Lower leg skin (tissue), 4 donors: ENCODE measurements around the gene CAMK1G. TPM values are rescaled to one million over a fixed set of nuclear protein-coding genes. Genes with fewer than 3 reads are reported as not detected.

ENCODE experiments used
- DNase-seq, 2 donors: peaks; one replicate each; pipeline ENCODE4 v3.0.0-alpha.2; 2019; ENCODE audit warnings: low spot score in 2 of 2
- H3K4me3 ChIP-seq: fragments of 200-600 bp; sonication (generic); 2 replicates; pipeline ENCODE4 v1.5.1; 2017; ENCODE audit warnings: mild to moderate bottlenecking, low read depth; ENCODE audit not compliant: poor library complexity, severe bottlenecking
- POLR2A ChIP-seq, 2 donors: fragments of 450-650 bp; IDR thresholded peaks; one replicate each; pipeline ENCODE4 v1.6.1; 2016 to 2017; ENCODE audit warnings: antibody characterized with exemption in 2 of 2, mild to moderate bottlenecking in 1 of 2, moderate library complexity in 1 of 2
- WGBS, 2 donors: methylation state at CpG; one replicate each; pipeline ENCODE4 v1.1.5; 2018; 5-methylcytosine and 5-hydroxymethylcytosine counted together
- intact Hi-C: fragments of 100-400 bp; cut with DNase I; formaldehyde crosslinking; loops from one replicate; pipeline ENCODE4 v1.15.0; 2023; ENCODE audit warnings: low total_unique reads
- total RNA-seq, 4 donors: library from RNA; depleted of rRNA; stranded (reverse); fragments of >200 nt; gene quantifications; one replicate each; pipeline ENCODE4 v1.1.0, GENCODE V29; 2016
- TF ChIP-seq, protein P1 (sequence below), 3 donors: fragments of 450-650 bp; IDR thresholded peaks; one replicate each; pipeline ENCODE4 v1.5.1; 2016; ENCODE audit warnings: antibody characterized with exemption in 3 of 3, mild to moderate bottlenecking in 3 of 3, moderate library complexity in 2 of 3

CAMK1G gene
- total RNA-seq, 4 donors from 2014 or later: 1.8 TPM; not detected in 3

DNA sequence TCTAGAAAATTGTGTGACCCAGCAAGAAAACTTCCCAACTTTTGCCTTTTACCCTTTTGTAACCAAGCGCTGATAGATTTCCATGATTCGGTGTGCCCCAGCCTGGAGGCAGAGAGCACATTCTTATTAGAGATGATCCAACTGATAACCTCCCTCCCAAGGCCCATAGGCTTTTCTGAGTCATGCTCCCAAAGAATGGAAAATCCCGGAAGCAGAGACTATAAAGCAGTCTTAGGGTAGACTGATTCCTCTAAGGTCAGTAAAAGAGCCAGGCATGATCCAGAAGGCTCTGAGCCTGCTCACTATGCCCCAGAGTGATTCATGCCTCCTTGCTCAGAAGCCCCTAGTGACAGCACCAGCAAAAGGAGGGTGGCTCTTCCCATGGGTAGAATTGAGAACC, 4.3 kb downstream of the CAMK1G start:
- no peak for TF ChIP-seq POLR2A (IDR thresholded peaks at IDR 0.05)
- TF ChIP-seq, protein P1, sequence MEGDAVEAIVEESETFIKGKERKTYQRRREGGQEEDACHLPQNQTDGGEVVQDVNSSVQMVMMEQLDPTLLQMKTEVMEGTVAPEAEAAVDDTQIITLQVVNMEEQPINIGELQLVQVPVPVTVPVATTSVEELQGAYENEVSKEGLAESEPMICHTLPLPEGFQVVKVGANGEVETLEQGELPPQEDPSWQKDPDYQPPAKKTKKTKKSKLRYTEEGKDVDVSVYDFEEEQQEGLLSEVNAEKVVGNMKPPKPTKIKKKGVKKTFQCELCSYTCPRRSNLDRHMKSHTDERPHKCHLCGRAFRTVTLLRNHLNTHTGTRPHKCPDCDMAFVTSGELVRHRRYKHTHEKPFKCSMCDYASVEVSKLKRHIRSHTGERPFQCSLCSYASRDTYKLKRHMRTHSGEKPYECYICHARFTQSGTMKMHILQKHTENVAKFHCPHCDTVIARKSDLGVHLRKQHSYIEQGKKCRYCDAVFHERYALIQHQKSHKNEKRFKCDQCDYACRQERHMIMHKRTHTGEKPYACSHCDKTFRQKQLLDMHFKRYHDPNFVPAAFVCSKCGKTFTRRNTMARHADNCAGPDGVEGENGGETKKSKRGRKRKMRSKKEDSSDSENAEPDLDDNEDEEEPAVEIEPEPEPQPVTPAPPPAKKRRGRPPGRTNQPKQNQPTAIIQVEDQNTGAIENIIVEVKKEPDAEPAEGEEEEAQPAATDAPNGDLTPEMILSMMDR (IDR thresholded peaks at IDR 0.05): no peak
- DNase-seq: no peak
- intact Hi-C loops: no loop called here
- H3K4me3 ChIP-seq: no peak overlapping the region
- WGBS, 2 donors: 60 to 62% methylated on average over 3 of the region's 3 CpGs

DNA sequence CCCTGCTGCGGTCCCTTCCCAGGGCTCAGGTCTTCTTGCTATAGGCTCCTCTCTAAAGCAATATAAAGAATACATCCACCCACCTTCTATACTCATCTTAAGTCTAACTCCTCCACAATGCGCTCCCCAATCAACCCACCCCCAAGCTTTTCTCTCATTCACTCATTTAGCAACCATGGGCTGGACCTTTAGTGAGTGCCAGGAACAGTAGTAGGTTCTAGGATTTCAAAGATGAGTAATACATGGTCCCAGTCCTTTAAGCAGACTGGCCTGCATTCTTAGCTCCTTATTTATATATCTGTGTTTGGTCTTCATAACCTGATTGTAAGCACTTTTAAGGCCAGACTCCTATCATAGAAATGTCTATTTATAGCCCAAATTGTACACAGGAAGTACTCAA, 5.9 kb downstream of the CAMK1G start:
- no peak overlapping the region for H3K4me3 ChIP-seq
- WGBS, 2 donors: 96 to 100% methylated on average over 2 of the region's 2 CpGs
- intact Hi-C loops: no loop called here
- DNase-seq: no peak
- TF ChIP-seq, protein P1 (IDR thresholded peaks at IDR 0.05): no peak
- no peak for TF ChIP-seq POLR2A (IDR thresholded peaks at IDR 0.05)

DNA sequence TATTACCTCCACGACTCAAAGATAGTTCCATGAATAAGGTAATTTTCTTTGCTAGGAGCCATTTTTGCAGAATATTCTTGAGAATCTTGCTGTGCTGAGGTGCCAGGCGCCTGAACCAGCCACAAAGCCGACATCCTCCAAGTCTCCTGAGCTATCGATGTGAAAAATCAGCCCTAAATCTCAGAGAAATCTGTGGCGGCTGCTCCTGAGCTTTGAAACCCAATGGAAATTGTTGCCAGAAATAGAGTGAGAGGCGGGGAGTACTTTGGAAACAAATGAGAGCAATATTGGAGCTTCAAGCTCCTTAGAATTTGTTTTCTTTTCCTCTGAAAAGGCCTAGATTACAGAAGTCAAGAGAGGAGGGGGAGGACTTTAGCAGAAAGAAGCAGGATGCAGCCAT, 6.3 kb downstream of the CAMK1G start:
- no peak for TF ChIP-seq POLR2A (IDR thresholded peaks at IDR 0.05)
- TF ChIP-seq, protein P1 (IDR thresholded peaks at IDR 0.05): no peak
- no peak for DNase-seq
- no peak overlapping the region for H3K4me3 ChIP-seq
- 90 to 93% methylated on average over 6 of the region's 6 CpGs for WGBS, 2 donors
- intact Hi-C loops: no loop called here

DNA sequence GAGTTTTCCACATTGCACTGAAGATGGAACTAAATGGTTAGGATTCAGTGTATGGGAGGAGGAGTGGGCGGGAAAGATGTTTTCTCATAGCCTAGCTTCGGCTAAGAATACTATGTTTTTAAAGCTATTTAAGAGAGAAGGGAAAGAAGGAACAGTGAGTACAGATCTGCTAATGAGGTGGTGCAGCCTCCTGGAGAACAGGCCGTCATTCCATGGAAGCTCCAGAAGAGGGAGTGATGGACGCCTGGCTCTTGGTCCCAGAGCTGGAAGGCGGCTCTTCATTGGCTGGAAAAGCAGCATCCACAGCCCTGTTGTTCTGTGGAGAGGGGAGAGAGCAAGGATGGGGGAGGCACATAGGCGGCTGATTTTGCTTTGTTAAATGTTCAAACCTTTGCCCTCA, 6.9 kb downstream of the CAMK1G start:
- intact Hi-C loops: no loop called here
- DNase-seq: no peak
- TF ChIP-seq POLR2A (IDR thresholded peaks at IDR 0.05): no peak
- TF ChIP-seq, protein P1 (IDR thresholded peaks at IDR 0.05): no peak
- no peak overlapping the region for H3K4me3 ChIP-seq
- WGBS, 2 donors: 64 to 72% methylated on average over 6 of the region's 6 CpGs

DNA sequence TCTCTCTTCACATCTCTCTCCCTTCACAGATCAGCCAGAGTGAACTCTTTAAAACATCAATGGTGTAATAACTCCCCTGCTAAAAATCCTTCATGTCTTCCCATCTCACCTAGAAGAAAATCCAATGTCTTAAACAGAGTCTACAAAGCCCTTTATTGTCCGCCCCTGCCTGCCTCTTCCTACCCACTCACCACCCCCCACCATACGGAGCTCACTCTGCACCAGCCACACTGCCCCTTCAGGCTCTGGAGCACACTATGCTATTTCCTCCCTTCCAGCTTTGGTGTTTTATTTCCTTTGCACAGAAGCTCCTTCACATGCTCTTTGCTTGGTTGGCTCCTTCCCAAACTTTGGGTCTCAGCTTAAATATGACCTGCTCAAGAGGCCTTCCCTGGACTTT, 10.2 kb downstream of the CAMK1G start:
- no peak for DNase-seq
- no peak overlapping the region for H3K4me3 ChIP-seq
- intact Hi-C loops: no loop called here
- no peak for TF ChIP-seq POLR2A (IDR thresholded peaks at IDR 0.05)
- TF ChIP-seq, protein P1 (IDR thresholded peaks at IDR 0.05): no peak
- 57 to 76% methylated on average over 2 of the region's 2 CpGs for WGBS, 2 donors

GRCh38 chr1:209594440-209594839, 10.9 kb downstream of the CAMK1G start:
- intact Hi-C loops: no loop called here
- no peak for DNase-seq
- 61 to 65% methylated on average over 1 of the region's 1 CpG for WGBS, 2 donors
- TF ChIP-seq POLR2A (IDR thresholded peaks at IDR 0.05): no peak
- TF ChIP-seq, protein P1 (IDR thresholded peaks at IDR 0.05): no peak
- no peak overlapping the region for H3K4me3 ChIP-seq
